Measurements from ENCODE around the gene PKN2.

The PKN2 gene

DNA sequence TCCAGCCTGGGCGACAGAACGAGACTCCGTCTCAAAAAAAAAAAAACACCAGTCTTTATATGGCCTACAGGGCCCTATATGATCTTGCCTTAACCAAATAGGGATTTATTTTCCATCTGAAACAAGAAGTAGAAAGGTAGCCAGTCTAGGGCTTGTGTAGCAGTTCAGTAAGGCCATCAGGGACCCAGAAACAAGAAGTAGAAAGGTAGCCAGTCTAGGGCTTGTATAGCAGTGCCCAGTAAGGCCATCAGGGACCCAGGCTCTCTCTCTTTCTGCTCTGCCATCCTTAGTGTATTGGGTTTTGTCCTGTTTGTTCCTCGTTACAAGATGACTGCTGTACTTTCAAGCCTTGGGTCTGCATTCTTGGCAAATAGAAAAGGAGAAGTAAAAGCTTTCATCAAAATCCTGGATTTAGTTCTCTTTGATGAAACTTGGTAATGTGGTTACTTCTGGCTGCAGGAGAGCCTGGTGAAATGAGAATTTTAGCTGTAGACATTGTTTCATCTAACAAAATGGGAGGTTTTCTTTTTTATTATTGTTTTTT, 46.1 kb downstream of the PKN2 start:
- H3K4me3 ChIP-seq (ENCODE audit: low read depth in 1 of 2, low read length in 2 of 2): no peak overlapping the region
- no peaks in the 10 kb centered on the region for H3K27me3 ChIP-seq (ENCODE audit: control insufficient read depth in 1 of 2, insufficient read depth in 2 of 2, low read length in 2 of 2)
- peaks cover 12 to 15% of the 10 kb centered on the region in 2 donors for H3K4me1 ChIP-seq (ENCODE audit: control insufficient read depth in 1 of 2, insufficient read depth in 2 of 2, low read length in 2 of 2)
- H3K36me3 ChIP-seq (ENCODE audit: control insufficient read depth in 1 of 2, insufficient read depth in 2 of 2, low read length in 2 of 2): peaks cover 7% of the 10 kb centered on the region in 2 donors
- peaks cover 0 to 3% of the 10 kb centered on the region in 2 donors for H3K9me3 ChIP-seq (ENCODE audit: control insufficient read depth in 1 of 2, low read length in 2 of 2)
- no peak overlapping the region for H3K9ac ChIP-seq (ENCODE audit: low read depth in 1 of 2, low read length in 2 of 2)
- no peak overlapping the region for H3K27ac ChIP-seq (ENCODE audit: low read depth, low read length)

DNA sequence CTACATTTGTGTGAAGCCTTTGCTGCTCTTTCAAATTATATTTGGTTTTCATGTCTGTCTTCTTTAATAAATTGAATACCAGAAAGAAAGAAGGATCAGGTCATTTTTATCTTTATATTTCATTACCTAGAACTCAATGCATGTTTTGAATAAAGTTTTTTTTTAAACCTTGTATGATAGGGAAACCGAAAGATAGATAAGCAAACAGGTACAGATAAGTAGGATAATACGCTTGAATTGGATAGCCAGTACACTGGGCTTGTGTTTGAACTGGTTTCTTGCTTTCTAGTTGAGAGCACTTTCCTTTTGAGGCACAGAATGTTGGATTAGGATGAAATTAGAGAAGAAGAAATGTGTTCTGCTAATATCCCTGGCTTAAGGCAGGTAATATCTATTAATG, 46.9 kb downstream of the PKN2 start:
- Histone ChIP-seq H3K4me3 (ENCODE audit: low read depth in 1 of 2, low read length in 2 of 2) (no peak overlapping the region), H3K9me3 (ENCODE audit: control insufficient read depth in 1 of 2, low read length in 2 of 2) (peaks cover 3 to 4% of the 10 kb centered on the region in 2 donors), H3K4me1 (ENCODE audit: control insufficient read depth in 1 of 2, insufficient read depth in 2 of 2, low read length in 2 of 2) (peaks cover 12 to 15% of the 10 kb centered on the region in 2 donors), H3K27ac (ENCODE audit: low read depth, low read length) (no peak overlapping the region), H3K36me3 (ENCODE audit: control insufficient read depth in 1 of 2, insufficient read depth in 2 of 2, low read length in 2 of 2) (peaks cover 7% of the 10 kb centered on the region in 2 donors), H3K27me3 (ENCODE audit: control insufficient read depth in 1 of 2, insufficient read depth in 2 of 2, low read length in 2 of 2) (no peaks in the 10 kb centered on the region), H3K9ac (ENCODE audit: low read depth in 1 of 2, low read length in 2 of 2) (no peak overlapping the region)

DNA sequence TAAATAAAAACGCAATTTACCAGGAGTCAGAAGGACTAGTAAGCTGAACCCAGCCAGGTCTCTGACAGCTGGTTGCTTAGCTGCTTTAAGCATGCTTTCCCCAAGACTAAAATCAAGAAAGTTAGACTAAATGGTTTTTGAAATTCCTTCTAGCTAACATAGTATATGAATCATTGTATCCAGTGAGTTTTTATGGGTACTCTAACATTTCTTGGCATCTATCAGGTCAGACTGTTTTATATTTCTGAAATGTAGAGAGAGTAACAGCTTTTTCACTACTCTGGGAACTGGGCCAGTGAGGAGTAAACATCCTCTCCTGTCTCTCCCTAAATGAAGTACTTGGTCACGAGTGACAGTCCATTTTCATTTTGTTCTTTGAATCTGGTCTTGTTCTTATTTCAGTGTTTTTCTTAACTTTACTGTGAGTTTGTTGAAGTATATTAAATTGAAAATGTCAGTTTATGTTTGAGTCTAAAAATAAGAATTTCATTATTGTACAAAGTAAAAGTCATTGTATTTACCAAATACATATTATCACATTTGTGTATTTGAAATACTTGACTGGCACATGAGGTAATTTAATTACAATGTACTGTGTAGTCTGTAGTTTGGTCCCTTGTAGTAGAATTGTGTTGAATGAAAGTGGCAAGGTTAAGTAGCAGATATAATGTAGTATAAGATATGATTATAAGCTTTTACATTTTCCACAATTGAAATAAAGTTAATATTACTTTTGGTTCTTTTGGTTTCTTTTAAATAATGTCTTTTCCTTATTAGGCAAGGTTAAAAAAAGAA, 47.6 kb downstream of the PKN2 start:
- Histone ChIP-seq H3K27ac (ENCODE audit: low read depth, low read length) (no peak overlapping the region), H3K4me1 (ENCODE audit: control insufficient read depth in 1 of 2, insufficient read depth in 2 of 2, low read length in 2 of 2) (peaks cover 12 to 15% of the 10 kb centered on the region in 2 donors), H3K4me3 (ENCODE audit: low read depth in 1 of 2, low read length in 2 of 2) (peak overlapping the region in 1 of 2 donors; percentile 4), H3K27me3 (ENCODE audit: control insufficient read depth in 1 of 2, insufficient read depth in 2 of 2, low read length in 2 of 2) (no peaks in the 10 kb centered on the region), H3K9me3 (ENCODE audit: control insufficient read depth in 1 of 2, low read length in 2 of 2) (peaks cover 3 to 4% of the 10 kb centered on the region in 2 donors), H3K36me3 (ENCODE audit: control insufficient read depth in 1 of 2, insufficient read depth in 2 of 2, low read length in 2 of 2) (peaks cover 7 to 8% of the 10 kb centered on the region in 2 donors), H3K9ac (ENCODE audit: low read depth in 1 of 2, low read length in 2 of 2) (no peak overlapping the region)

DNA sequence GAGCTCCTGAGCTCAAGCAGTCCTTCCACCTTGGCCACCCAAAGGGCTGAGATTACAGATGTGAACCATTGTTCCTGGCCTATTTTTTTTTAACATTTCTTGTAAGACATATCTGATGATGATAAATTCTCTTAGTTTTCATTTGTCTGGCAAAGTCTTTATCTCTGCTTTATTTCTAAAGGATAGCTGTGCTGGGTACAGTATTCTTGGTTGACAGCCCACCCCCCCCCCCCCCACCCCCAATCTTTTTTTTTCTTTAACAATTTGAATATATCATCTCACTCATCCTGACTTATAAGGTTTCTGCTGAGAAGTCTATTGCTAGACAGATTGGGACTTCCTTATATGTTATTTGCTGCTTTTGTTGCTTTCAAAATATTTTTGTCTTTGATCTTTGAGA, 51.3 kb downstream of the PKN2 start:
- Histone ChIP-seq H3K36me3 (ENCODE audit: control insufficient read depth in 1 of 2, insufficient read depth in 2 of 2, low read length in 2 of 2) (peaks cover 0 to 12% of the 10 kb centered on the region in 2 donors), H3K27me3 (ENCODE audit: control insufficient read depth in 1 of 2, insufficient read depth in 2 of 2, low read length in 2 of 2) (no peaks in the 10 kb centered on the region), H3K27ac (ENCODE audit: low read depth, low read length) (no peak overlapping the region), H3K4me1 (ENCODE audit: control insufficient read depth in 1 of 2, insufficient read depth in 2 of 2, low read length in 2 of 2) (peaks cover 9 to 18% of the 10 kb centered on the region in 2 donors), H3K4me3 (ENCODE audit: low read depth in 1 of 2, low read length in 2 of 2) (no peak overlapping the region), H3K9me3 (ENCODE audit: control insufficient read depth in 1 of 2, low read length in 2 of 2) (peaks cover 3 to 4% of the 10 kb centered on the region in 2 donors), H3K9ac (ENCODE audit: low read depth in 1 of 2, low read length in 2 of 2) (no peak overlapping the region)

DNA sequence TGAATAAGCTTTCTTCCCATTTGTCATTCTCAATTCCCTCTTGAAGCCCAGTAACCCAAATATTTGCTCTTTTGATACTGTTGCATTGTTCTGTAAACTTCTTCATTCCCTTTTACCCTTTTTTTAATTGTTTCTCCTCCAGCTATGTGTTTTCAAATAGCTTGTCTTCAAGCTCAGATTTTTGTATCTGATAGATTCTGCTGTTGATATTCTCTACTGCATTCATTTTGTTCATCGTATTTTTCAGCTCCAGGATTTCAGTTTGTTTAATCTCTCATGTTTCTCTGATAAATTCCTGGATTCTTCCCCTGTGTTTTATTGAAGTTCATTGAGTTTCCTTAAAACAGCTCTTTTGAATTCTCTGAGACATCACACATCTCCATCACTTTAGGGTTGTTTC, 51.8 kb downstream of the PKN2 start:
- Histone ChIP-seq H3K27ac (ENCODE audit: low read depth, low read length) (no peak overlapping the region), H3K36me3 (ENCODE audit: control insufficient read depth in 1 of 2, insufficient read depth in 2 of 2, low read length in 2 of 2) (peaks cover 0 to 12% of the 10 kb centered on the region in 2 donors), H3K4me1 (ENCODE audit: control insufficient read depth in 1 of 2, insufficient read depth in 2 of 2, low read length in 2 of 2) (peaks cover 4 to 13% of the 10 kb centered on the region in 2 donors), H3K27me3 (ENCODE audit: control insufficient read depth in 1 of 2, insufficient read depth in 2 of 2, low read length in 2 of 2) (no peaks in the 10 kb centered on the region), H3K9ac (ENCODE audit: low read depth in 1 of 2, low read length in 2 of 2) (no peak overlapping the region), H3K9me3 (ENCODE audit: control insufficient read depth in 1 of 2, low read length in 2 of 2) (peaks cover 3 to 4% of the 10 kb centered on the region in 2 donors), H3K4me3 (ENCODE audit: low read depth in 1 of 2, low read length in 2 of 2) (no peak overlapping the region)

DNA sequence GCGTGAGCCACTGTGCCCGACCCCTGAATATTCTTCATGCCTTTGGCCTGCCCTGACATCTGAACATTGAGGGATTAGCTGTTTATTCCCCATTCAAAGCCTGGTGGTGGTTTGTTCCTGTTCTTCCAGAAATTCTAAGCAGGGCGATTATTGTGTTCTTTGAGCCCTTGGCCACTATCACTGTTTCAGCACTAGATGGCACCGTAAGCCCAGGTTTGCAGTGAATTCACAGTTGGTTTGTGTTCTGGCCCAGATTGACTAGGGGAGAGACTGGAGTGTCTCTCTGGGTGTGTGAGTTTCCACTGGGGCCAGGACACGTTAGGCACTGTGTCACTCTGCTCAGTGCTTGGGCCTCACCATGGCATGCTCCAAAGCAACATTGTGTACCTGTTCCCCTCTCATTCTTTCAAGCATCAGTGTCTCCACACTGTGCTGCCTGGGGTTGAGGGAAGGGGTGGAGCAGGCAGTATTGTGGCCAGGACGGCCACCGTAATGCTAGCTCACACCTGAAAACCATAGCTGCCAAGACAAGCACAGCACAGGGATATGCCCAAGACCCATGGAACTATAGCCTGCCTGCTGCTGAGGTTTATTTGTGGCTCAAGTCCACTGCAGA, 52.7 kb downstream of the PKN2 start:
- Histone ChIP-seq H3K27me3 (ENCODE audit: control insufficient read depth in 1 of 2, insufficient read depth in 2 of 2, low read length in 2 of 2) (no peaks in the 10 kb centered on the region), H3K9ac (ENCODE audit: low read depth in 1 of 2, low read length in 2 of 2) (no peak overlapping the region), H3K4me3 (ENCODE audit: low read depth in 1 of 2, low read length in 2 of 2) (no peak overlapping the region), H3K27ac (ENCODE audit: low read depth, low read length) (no peak overlapping the region), H3K9me3 (ENCODE audit: control insufficient read depth in 1 of 2, low read length in 2 of 2) (peaks cover 3 to 4% of the 10 kb centered on the region in 2 donors), H3K36me3 (ENCODE audit: control insufficient read depth in 1 of 2, insufficient read depth in 2 of 2, low read length in 2 of 2) (peaks cover 0 to 12% of the 10 kb centered on the region in 2 donors), H3K4me1 (ENCODE audit: control insufficient read depth in 1 of 2, insufficient read depth in 2 of 2, low read length in 2 of 2) (peaks cover 0 to 9% of the 10 kb centered on the region in 2 donors)

DNA sequence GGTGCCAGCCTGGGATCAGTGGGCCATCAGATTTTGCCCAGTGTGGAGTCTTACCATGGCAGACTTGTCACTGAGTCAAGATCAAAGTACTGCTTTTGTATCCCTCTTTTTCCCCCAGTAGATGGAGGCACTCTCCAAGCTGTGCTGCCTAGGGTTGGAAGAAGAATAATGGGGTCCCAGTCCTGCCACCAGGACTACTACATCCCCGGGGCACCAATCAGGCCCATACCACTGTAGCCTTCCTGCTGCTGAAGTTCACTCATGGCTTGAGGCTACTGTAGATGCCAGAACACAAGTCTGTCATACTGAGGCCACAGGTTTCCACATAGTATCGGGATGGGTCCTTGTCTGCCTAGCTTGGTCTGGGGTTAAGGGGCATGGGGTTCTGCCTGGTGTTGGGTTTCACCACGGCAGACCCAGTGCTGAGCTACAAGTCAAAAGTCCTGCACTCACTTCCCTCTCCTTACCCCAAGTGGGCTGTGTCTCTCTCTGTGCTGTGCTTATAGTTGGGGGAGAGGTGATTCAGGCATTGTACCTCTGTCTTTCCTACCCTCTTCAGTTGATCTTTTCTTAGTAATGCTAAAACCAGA, 53.4 kb downstream of the PKN2 start:
- H3K36me3 ChIP-seq (ENCODE audit: control insufficient read depth in 1 of 2, insufficient read depth in 2 of 2, low read length in 2 of 2): peaks cover 0 to 12% of the 10 kb centered on the region in 2 donors
- no peak overlapping the region for H3K9ac ChIP-seq (ENCODE audit: low read depth in 1 of 2, low read length in 2 of 2)
- peaks cover 0 to 9% of the 10 kb centered on the region in 2 donors for H3K4me1 ChIP-seq (ENCODE audit: control insufficient read depth in 1 of 2, insufficient read depth in 2 of 2, low read length in 2 of 2)
- H3K27me3 ChIP-seq (ENCODE audit: control insufficient read depth in 1 of 2, insufficient read depth in 2 of 2, low read length in 2 of 2): no peaks in the 10 kb centered on the region
- no peak overlapping the region for H3K4me3 ChIP-seq (ENCODE audit: low read depth in 1 of 2, low read length in 2 of 2)
- peaks cover 3 to 4% of the 10 kb centered on the region in 2 donors for H3K9me3 ChIP-seq (ENCODE audit: control insufficient read depth in 1 of 2, low read length in 2 of 2)
- H3K27ac ChIP-seq (ENCODE audit: low read depth, low read length): no peak overlapping the region

DNA sequence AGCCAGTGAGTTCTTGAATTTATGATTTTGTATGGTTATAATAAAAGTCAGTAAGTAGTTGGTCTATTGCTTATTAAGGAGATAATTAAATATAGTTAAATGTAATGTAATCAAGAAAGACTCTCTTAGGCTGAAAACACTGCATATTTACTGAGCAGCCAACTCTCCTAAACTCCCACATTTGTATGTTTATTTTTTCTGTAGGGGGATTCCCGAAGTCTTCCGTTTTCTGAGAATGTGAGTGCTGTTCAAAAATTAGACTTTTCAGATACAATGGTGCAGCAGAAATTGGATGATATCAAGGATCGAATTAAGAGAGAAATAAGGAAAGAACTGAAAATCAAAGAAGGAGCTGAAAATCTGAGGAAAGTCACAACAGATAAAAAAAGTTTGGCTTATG, 56.7 kb downstream of the PKN2 start:
- Histone ChIP-seq H3K36me3 (ENCODE audit: control insufficient read depth in 1 of 2, insufficient read depth in 2 of 2, low read length in 2 of 2) (peaks cover 12 to 16% of the 10 kb centered on the region in 2 donors), H3K4me3 (ENCODE audit: low read depth in 1 of 2, low read length in 2 of 2) (no peak overlapping the region), H3K9ac (ENCODE audit: low read depth in 1 of 2, low read length in 2 of 2) (no peak overlapping the region), H3K27ac (ENCODE audit: low read depth, low read length) (no peak overlapping the region), H3K9me3 (ENCODE audit: control insufficient read depth in 1 of 2, low read length in 2 of 2) (peaks cover 0 to 2% of the 10 kb centered on the region in 2 donors), H3K27me3 (ENCODE audit: control insufficient read depth in 1 of 2, insufficient read depth in 2 of 2, low read length in 2 of 2) (no peaks in the 10 kb centered on the region), H3K4me1 (ENCODE audit: control insufficient read depth in 1 of 2, insufficient read depth in 2 of 2, low read length in 2 of 2) (peaks cover 0 to 9% of the 10 kb centered on the region in 2 donors)

DNA sequence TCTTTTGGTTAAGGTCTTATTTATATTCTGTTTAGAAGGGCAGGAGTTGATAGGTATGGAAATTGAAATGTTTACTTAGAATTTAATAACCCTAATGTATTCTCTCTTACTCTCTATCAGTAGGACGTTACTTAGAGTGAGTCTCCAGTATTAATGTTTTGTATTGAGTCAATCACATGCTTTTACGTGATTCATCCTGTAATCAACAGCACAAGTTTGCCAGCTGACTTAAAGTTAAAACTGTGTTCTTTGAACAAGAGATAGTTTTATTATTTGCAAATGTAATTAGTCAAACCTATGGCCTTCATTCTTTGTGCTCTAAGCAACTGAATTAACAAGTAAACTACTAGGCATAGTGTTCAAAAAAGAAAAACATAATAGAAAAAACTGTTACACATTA, 57.3 kb downstream of the PKN2 start:
- Histone ChIP-seq H3K9ac (ENCODE audit: low read depth in 1 of 2, low read length in 2 of 2) (no peak overlapping the region), H3K4me3 (ENCODE audit: low read depth in 1 of 2, low read length in 2 of 2) (no peak overlapping the region), H3K9me3 (ENCODE audit: control insufficient read depth in 1 of 2, low read length in 2 of 2) (no peaks in the 10 kb centered on the region), H3K36me3 (ENCODE audit: control insufficient read depth in 1 of 2, insufficient read depth in 2 of 2, low read length in 2 of 2) (peaks cover 13 to 16% of the 10 kb centered on the region in 2 donors), H3K27ac (ENCODE audit: low read depth, low read length) (no peak overlapping the region), H3K27me3 (ENCODE audit: control insufficient read depth in 1 of 2, insufficient read depth in 2 of 2, low read length in 2 of 2) (no peaks in the 10 kb centered on the region), H3K4me1 (ENCODE audit: control insufficient read depth in 1 of 2, insufficient read depth in 2 of 2, low read length in 2 of 2) (peaks cover 0 to 9% of the 10 kb centered on the region in 2 donors)

DNA sequence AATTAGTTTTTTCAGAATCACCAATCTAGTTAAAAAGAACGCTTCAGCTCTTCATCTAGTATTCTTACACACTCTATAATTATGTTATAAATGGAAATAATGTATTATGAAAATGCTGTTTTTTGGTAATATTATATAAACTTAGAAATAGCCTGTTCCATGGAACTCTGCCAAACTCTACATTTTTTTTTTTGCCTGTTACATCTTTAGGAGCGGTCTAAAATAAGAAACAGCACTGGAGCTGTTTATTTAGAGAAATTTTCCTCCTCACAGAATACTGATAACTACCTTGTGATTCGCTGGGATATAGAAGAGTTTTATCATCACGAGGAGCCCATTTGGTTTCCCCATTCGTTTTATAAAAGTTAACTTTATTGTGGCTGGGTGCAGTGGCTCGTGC, 58.5 kb downstream of the PKN2 start:
- Histone ChIP-seq H3K4me1 (ENCODE audit: control insufficient read depth in 1 of 2, insufficient read depth in 2 of 2, low read length in 2 of 2) (peaks cover 0 to 5% of the 10 kb centered on the region in 2 donors), H3K27me3 (ENCODE audit: control insufficient read depth in 1 of 2, insufficient read depth in 2 of 2, low read length in 2 of 2) (no peaks in the 10 kb centered on the region), H3K27ac (ENCODE audit: low read depth, low read length) (no peak overlapping the region), H3K9me3 (ENCODE audit: control insufficient read depth in 1 of 2, low read length in 2 of 2) (no peaks in the 10 kb centered on the region), H3K36me3 (ENCODE audit: control insufficient read depth in 1 of 2, insufficient read depth in 2 of 2, low read length in 2 of 2) (peaks cover 6 to 13% of the 10 kb centered on the region in 2 donors), H3K9ac (ENCODE audit: low read depth in 1 of 2, low read length in 2 of 2) (no peak overlapping the region), H3K4me3 (ENCODE audit: low read depth in 1 of 2, low read length in 2 of 2) (no peak overlapping the region)

All from duodenal mucosa (tissue), 2 donors.